OCI-LY3 (cell line): ENCODE measurements around the gene PTGS1.

ENCODE experiments used
- CTCF ChIP-seq: fragments of 200-600, 300-600 bp; sonication (generic); IDR thresholded peaks from 2 replicates; pipeline ENCODE4 v1.5.1; 2014; ENCODE audit warnings: antibody characterized with exemption, low read length, low read depth
- EZH2phosphoT487 ChIP-seq: fragments of 200-600 bp; shearing (Covaris generic); IDR thresholded peaks from 2 replicates; pipeline ENCODE4 v1.6.1; 2018; ENCODE audit warnings: antibody characterized with exemption, mixed run types, low read depth

DNA sequence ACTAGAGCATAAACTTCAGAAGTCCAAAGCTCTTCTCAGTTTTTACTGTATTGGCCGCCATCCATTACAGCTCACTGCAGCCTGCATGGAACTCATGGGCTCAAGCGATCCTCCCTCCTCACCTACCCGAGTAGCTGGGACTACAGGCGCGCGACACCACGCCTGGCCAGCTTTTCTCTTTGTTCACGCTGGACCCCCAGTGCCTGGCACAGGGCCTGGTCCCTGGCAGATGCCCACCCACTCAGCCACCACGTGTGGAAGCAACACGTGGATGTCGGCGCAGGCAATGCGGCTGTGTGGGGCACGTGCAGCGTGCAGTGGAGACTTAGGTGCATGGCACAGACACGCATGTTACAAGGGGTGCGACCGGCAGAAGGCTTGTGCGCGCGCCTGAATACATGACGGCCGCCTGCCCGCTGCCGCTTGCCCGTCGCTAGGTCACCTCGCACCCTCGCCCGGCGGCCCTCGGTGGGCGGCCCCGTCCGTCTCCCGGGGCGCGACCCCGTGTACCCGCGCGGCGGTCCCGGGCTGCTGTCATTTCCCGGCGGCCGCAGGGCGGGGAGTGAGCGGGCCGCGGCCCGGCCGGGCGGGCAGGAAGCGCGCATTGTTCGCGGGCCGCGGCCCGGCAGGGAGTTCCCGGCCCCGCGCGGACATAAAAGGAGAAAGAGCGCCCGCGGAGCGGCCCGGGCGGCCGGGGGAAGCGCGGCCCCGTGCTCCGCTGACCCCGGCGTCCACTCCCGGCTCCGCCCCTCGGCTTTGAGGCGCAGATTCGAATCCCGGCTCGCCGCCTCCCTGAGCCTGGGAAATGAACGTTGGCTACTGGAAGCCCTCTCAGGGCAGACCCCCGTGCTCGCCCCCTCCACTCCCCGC lies 24.1 kb upstream of the PTGS1 start:
- TF ChIP-seq CTCF (no peak), EZH2phosphoT487 (no peak)
